GM19351 (cell line): Measurements from ENCODE around the gene UGT2B11.
"Not testable (repeated sequence)": the region's sequence is repeated elsewhere in the genome, so short reads cannot be mapped to it uniquely, and the experiment has no call there.

Source experiments
- ATAC-seq: cut with Tn5 transposase; IDR thresholded peaks from one replicate; pipeline ENCODE4 v1.9.1; 2021; ENCODE audit warnings: mild to moderate bottlenecking, moderate library complexity; ENCODE audit not compliant: unreplicated experiment

Gene UGT2B11

GRCh38 chr4:69170233-69171134 lies 44.1 kb downstream of the UGT2B11 start:
- ATAC-seq, result peak; percentile 87

DNA sequence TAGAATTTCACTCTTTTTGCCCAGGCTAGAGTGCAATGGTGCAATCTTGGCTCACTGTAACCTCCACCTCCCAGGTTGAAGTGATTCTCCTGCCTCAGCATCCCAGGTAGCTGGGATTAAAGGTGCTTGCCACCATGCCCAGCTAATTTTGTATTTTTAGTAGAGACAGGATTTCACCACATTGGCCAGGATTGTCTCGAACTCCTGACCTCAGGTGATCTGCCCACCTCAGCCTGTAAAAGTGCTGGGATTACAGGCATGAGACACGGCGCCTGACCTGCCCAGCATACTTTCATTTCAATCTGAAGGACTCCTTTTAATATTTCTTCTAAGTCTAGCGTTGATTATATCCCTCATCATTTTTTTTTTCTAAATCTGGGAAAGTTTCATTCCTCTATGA lies 45.4 kb downstream of the UGT2B11 start:
- not testable (repeated sequence) for ATAC-seq

DNA sequence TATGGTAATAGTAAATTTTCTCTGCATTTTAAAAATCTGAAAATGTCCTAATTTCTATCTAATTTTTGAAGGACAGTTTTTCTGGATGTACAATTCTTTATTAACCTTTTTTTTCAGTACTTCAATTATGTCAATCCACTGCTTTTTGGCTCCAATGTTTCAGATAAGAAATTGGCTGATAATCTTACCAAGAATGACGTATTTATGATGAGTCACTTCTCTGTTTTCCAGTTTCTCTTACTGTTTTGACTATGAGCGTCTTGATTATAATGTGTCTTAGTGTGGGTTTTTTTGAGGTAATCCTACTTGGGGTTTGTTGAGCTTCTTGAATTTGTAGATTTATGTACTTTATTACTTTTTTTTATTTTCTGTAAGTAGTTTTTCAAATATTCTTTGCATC lies 47.2 kb downstream of the UGT2B11 start:
- ATAC-seq, result no peak

DNA sequence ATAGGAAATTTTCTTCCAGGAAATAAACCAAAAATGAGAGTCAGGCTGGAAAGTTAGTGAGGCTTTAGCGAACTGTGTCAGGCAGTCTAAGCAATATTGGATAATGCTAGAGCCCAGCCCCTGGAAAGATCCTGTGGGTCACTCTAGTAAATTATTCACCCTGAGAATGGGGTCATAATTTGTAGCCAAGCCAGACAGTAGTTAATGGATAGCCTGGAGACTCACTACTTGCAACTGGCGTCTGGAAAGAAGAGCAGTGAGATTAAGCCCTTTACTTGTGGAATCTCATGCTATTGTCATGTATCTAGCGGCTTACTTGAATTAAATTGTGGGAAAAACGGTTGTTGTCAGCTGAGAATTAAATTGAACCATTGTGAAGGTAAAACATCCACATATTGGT lies 48.2 kb downstream of the UGT2B11 start:
- not testable (repeated sequence) for ATAC-seq

GRCh38 chr4:69165707-69166106 lies 48.8 kb downstream of the UGT2B11 start:
- not testable (repeated sequence) for ATAC-seq

GRCh38 chr4:69156913-69157312 lies 57.6 kb downstream of the UGT2B11 start:
- ATAC-seq, result peak; percentile 73

DNA sequence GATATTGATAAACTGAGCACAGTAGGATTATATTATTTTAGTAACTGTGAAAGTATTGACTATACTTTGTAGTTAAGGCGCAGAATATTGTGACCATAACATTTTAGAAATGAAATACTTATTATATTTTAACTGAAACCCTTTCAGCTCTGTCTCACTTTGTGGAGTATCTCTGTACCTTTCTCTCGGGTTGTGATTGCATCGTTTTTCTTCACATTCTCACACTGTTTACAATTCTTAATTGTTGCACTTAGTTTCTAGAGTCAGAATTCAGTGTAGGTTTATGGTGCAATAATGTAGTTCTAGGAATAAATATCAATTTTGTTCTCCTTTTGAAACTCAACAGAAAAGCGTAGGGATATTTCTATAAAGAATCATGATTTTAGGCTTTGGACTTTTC lies 60.5 kb downstream of the UGT2B11 start:
- no peak for ATAC-seq
